Neural cell (in vitro differentiated cells): ENCODE measurements around the gene CLN6.
"Not testable (repeated sequence)": the region's sequence is repeated elsewhere in the genome, so short reads cannot be mapped to it uniquely, and the experiment has no call there.

Experiments used
- EZH2 ChIP-seq: fragments of 200-600, 300-800 bp; shearing (Covaris generic), sonication (generic); IDR thresholded peaks from 2 replicates; pipeline ENCODE4 v1.6.1; 2014; ENCODE audit warnings: antibody characterized with exemption, low read length, borderline replicate concordance, mild to moderate bottlenecking; ENCODE audit not compliant: insufficient read depth, poor library complexity, severe bottlenecking
- MXI1 ChIP-seq: fragments of 450-650 bp; conservative IDR thresholded peaks from 2 replicates; pipeline ENCODE4 v1.6.1; 2014; ENCODE audit warnings: antibody characterized with exemption, mild to moderate bottlenecking; ENCODE audit not compliant: poor library complexity, severe bottlenecking
- POLR2AphosphoS5 ChIP-seq: IDR thresholded peaks from 2 replicates; pipeline ENCODE4 v1.6.1; 2012
- RAD21 ChIP-seq: fragments of 450-650 bp; conservative IDR thresholded peaks from 2 replicates; pipeline ENCODE4 v1.6.1; 2014; ENCODE audit warnings: antibody characterized with exemption, mild to moderate bottlenecking, moderate library complexity
- TF ChIP-seq, protein P1 (sequence below): fragments of 450-650 bp; IDR thresholded peaks from 2 replicates; pipeline ENCODE4 v1.5.1; 2014; ENCODE audit warnings: antibody characterized with exemption, mild to moderate bottlenecking, moderate library complexity; ENCODE audit not compliant: poor library complexity, severe bottlenecking

DNA sequence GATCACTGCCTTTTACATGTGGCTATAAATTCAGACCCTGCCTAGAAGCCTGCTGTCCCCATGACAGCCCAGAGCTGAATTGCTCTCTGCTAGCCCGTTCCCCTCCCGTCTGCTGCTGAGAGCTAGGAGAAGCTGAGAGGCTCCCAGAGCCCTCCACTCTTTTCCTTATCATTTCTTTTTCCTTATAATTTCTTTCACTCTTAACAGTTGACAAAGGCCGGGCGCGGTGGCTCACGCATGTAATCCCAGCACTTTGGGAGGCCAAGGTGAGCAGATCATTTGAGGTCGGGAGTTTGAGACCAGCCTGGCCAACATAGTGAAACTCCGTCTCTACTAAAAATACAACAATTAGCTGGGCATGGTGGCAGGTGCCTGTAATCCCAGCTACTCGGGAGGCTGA, 5.0 kb upstream of the CLN6 start:
- not testable (repeated sequence) for TF ChIP-seq MXI1, POLR2AphosphoS5, RAD21, EZH2
- TF ChIP-seq, protein P1, sequence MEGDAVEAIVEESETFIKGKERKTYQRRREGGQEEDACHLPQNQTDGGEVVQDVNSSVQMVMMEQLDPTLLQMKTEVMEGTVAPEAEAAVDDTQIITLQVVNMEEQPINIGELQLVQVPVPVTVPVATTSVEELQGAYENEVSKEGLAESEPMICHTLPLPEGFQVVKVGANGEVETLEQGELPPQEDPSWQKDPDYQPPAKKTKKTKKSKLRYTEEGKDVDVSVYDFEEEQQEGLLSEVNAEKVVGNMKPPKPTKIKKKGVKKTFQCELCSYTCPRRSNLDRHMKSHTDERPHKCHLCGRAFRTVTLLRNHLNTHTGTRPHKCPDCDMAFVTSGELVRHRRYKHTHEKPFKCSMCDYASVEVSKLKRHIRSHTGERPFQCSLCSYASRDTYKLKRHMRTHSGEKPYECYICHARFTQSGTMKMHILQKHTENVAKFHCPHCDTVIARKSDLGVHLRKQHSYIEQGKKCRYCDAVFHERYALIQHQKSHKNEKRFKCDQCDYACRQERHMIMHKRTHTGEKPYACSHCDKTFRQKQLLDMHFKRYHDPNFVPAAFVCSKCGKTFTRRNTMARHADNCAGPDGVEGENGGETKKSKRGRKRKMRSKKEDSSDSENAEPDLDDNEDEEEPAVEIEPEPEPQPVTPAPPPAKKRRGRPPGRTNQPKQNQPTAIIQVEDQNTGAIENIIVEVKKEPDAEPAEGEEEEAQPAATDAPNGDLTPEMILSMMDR = not testable (repeated sequence)
